Measurements from ENCODE around the gene CYP2A6.
"Not testable (repeated sequence)": the region's sequence is repeated elsewhere in the genome, so short reads cannot be mapped to it uniquely, and the experiment has no call there.

CYP2A6 gene

GRCh38 chr19:40850277-40850676, at the start of gene CYP2A6:
Gene CYP2A6 (minus strand): TSS chr19:40850447. CDS start chr19:40850426, 21 bp downstream.
- not testable (repeated sequence) for DNase-seq

GRCh38 chr19:40899964-40900363, 49.7 kb upstream of the CYP2A6 start:
- not testable (repeated sequence) for DNase-seq

GRCh38 chr19:40896843-40897789, 46.9 kb upstream of the CYP2A6 start:
- not testable (repeated sequence) for DNase-seq

GRCh38 chr19:40896418-40896796, 46.2 kb upstream of the CYP2A6 start:
- DNase-seq = no peak

- no peak for DNase-seq
Measured at GRCh38 chr19:40893112-40893511, 42.9 kb upstream of the CYP2A6 start.

- DNase-seq = no peak
Measured at GRCh38 chr19:40889366-40889765, 39.1 kb upstream of the CYP2A6 start.

GRCh38 chr19:40888191-40888590, 37.9 kb upstream of the CYP2A6 start:
- no peak for DNase-seq

- not testable (repeated sequence) for DNase-seq
Measured at GRCh38 chr19:40884187-40884931, 34.1 kb upstream of the CYP2A6 start.

GRCh38 chr19:40882062-40882461, 31.8 kb upstream of the CYP2A6 start, which contains the start of gene CYP2A7:
Gene CYP2A7 (minus strand): TSS chr19:40882231. CDS start chr19:40882210, 21 bp downstream.
- DNase-seq = not testable (repeated sequence)

- not testable (repeated sequence) for DNase-seq
Measured at GRCh38 chr19:40879349-40879748, 29.1 kb upstream of the CYP2A6 start.

GRCh38 chr19:40875526-40875951, 25.3 kb upstream of the CYP2A6 start:
- not testable (repeated sequence) for DNase-seq

- not testable (repeated sequence) for DNase-seq
Measured at GRCh38 chr19:40874874-40875273, 24.6 kb upstream of the CYP2A6 start.

GRCh38 chr19:40873873-40874272, 23.6 kb upstream of the CYP2A6 start:
- not testable (repeated sequence) for DNase-seq

- no peak for DNase-seq
Measured at GRCh38 chr19:40872209-40872608, 22.0 kb upstream of the CYP2A6 start.

GRCh38 chr19:40867701-40868100, 17.5 kb upstream of the CYP2A6 start:
- no peak for DNase-seq

GRCh38 chr19:40864739-40865496, 14.7 kb upstream of the CYP2A6 start:
- not testable (repeated sequence) for DNase-seq

GRCh38 chr19:40862785-40863184, 12.5 kb upstream of the CYP2A6 start:
- no peak for DNase-seq

GRCh38 chr19:40862333-40862732, 12.1 kb upstream of the CYP2A6 start:
- DNase-seq = no peak

GRCh38 chr19:40858109-40858508, 7.9 kb upstream of the CYP2A6 start:
- no peak for DNase-seq

GRCh38 chr19:40852467-40853152, 2.4 kb upstream of the CYP2A6 start:
- not testable (repeated sequence) for DNase-seq

GRCh38 chr19:40846722-40847121, 3.5 kb downstream of the CYP2A6 start:
- DNase-seq = not testable (repeated sequence)

- DNase-seq = not testable (repeated sequence)
Measured at GRCh38 chr19:40843653-40844052, 6.6 kb downstream of the CYP2A6 start.
